ENCODE measurements around the gene MTRR. TPM values are rescaled to one million over a fixed set of nuclear protein-coding genes. Genes with fewer than 3 reads are reported as not detected.

Gene MTRR
- total RNA-seq, 2 donors from 2014 or later, result 15.8 to 23.9 TPM

DNA sequence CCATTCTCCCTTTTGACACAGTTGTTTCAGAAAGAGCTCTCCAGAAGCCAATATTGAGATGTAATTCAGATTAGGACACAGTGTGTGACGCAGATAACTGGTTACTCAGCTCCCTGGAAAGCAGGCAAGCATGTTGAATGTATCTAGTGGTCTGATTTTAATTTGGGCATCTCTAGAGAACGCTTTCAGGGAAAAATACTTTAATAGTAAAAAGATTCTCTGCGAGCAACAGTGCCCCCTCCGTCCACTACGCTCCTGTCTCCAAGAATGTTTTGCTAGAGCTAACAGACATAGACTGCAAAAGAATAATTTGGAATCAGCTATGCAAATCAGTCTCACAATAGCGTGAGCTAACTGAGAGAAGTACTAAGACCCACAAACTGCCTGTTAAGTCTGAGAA lies 41.3 kb upstream of the MTRR start:
- WGBS, 2 donors, result 81 to 82% methylated on average over 6 of the region's 6 CpGs
- DNase-seq, result no peak
- Histone ChIP-seq H3K27me3 (no peaks in the 10 kb centered on the region), H3K27ac (no peak overlapping the region), H3K4me3 (no peak overlapping the region), H3K36me3 (replicated peaks in 1 of 2; ENCODE audit: insufficient read depth in 1 of 2, low read depth in 2 of 2) (no peaks in the 10 kb centered on the region), H3K4me1 (no peaks in the 10 kb centered on the region), H3K9me3 (no peaks in the 10 kb centered on the region)
- TF ChIP-seq POLR2A (IDR thresholded peaks at IDR 0.05), result no peak
- TF ChIP-seq, protein P1, sequence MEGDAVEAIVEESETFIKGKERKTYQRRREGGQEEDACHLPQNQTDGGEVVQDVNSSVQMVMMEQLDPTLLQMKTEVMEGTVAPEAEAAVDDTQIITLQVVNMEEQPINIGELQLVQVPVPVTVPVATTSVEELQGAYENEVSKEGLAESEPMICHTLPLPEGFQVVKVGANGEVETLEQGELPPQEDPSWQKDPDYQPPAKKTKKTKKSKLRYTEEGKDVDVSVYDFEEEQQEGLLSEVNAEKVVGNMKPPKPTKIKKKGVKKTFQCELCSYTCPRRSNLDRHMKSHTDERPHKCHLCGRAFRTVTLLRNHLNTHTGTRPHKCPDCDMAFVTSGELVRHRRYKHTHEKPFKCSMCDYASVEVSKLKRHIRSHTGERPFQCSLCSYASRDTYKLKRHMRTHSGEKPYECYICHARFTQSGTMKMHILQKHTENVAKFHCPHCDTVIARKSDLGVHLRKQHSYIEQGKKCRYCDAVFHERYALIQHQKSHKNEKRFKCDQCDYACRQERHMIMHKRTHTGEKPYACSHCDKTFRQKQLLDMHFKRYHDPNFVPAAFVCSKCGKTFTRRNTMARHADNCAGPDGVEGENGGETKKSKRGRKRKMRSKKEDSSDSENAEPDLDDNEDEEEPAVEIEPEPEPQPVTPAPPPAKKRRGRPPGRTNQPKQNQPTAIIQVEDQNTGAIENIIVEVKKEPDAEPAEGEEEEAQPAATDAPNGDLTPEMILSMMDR (IDR thresholded peaks at IDR 0.05), result no peak
- intact Hi-C loops (cut with DNase I), result no loop called here
- no peak for ATAC-seq

DNA sequence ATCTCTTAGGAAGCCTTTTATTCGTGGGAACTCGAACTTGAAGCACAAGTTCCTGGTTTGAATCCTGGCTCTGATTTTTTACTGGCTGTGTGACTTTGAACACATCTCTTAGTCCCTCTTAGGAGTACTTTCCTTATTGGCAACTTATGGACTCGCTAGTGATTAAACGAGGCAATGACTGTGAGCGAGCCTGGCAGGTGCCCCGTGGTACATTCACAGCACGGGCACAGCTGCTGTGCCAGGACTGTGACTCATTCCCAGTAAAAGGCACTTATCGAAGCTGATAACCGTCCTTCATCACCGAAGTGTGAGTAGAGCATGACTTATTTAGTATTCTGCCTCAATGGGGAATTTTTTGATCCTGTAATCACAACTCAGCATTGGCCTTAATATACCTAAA lies 40.7 kb upstream of the MTRR start:
- ATAC-seq, result peak; percentile 63
- H3K4me3 ChIP-seq, result no peak overlapping the region
- no peaks in the 10 kb centered on the region for H3K4me1 ChIP-seq
- peak; percentile 41 to 77 (median 67) for DNase-seq
- 57 to 63% methylated on average over 10 of the region's 10 CpGs for WGBS, 2 donors
- intact Hi-C loops (cut with DNase I), result no loop called here
- no peak overlapping the region for H3K27ac ChIP-seq
- no peak for TF ChIP-seq POLR2A (IDR thresholded peaks at IDR 0.05)
- TF ChIP-seq, protein P1 (IDR thresholded peaks at IDR 0.05), result no peak
- no peaks in the 10 kb centered on the region for H3K9me3 ChIP-seq
- H3K27me3 ChIP-seq, result no peaks in the 10 kb centered on the region
- H3K36me3 ChIP-seq (replicated peaks in 1 of 2; ENCODE audit: insufficient read depth in 1 of 2, low read depth in 2 of 2), result no peaks in the 10 kb centered on the region

DNA sequence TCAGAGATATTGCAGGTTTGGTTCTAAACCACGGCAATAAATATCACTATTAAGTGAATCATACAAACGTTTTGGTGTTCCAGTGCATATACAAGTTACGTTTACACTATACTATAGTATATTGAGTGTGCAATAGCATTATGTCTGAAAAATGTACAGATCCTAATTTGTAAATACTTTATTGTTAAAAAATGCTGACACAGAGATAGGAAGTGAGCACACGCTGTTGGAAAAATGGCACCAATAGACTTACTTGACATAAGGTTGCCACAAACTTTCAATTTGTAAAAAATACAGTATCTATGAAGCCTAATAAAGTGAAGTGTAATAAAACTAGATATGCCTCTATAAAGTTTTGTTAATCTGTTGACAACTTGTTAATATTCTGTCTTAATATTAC lies 34.0 kb upstream of the MTRR start:
- intact Hi-C loops (cut with DNase I), result no loop called here
- H3K4me3 ChIP-seq, result no peak overlapping the region
- H3K27ac ChIP-seq, result no peak overlapping the region
- no peaks in the 10 kb centered on the region for H3K36me3 ChIP-seq (replicated peaks in 1 of 2; ENCODE audit: insufficient read depth in 1 of 2, low read depth in 2 of 2)
- no peak for DNase-seq
- no peaks in the 10 kb centered on the region for H3K4me1 ChIP-seq
- no peaks in the 10 kb centered on the region for H3K27me3 ChIP-seq
- no peak for ATAC-seq
- no peak for TF ChIP-seq POLR2A (IDR thresholded peaks at IDR 0.05)
- TF ChIP-seq, protein P1 (IDR thresholded peaks at IDR 0.05), result no peak
- H3K9me3 ChIP-seq, result no peaks in the 10 kb centered on the region
- 86% methylated on average over 4 of the region's 4 CpGs for WGBS, 2 donors

DNA sequence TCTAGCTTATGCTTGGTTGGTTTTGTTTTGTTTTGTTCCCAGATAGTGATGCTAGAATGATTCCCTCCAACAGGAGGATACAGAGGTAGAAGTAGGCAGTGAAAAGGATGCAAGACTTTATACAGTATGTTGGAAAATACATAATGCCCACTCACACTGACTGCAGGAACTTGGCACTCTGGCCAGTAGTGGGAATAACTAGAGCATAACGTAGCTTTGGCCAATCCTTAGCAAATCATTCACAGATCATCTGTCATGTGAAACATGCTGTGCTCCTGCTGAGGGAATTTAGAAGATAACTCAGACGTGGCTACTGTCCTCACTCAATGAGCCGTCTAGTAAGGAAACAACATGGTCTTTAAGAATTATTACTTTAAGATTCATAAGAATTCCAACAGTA lies 31.5 kb upstream of the MTRR start:
- no peaks in the 10 kb centered on the region for H3K9me3 ChIP-seq
- intact Hi-C loops (cut with DNase I), result no loop called here
- no peak for DNase-seq
- H3K27me3 ChIP-seq, result no peaks in the 10 kb centered on the region
- no peaks in the 10 kb centered on the region for H3K4me1 ChIP-seq
- peak; percentile 52 for ATAC-seq
- no peaks in the 10 kb centered on the region for H3K36me3 ChIP-seq (replicated peaks in 1 of 2; ENCODE audit: insufficient read depth in 1 of 2, low read depth in 2 of 2)
- no peak for TF ChIP-seq POLR2A (IDR thresholded peaks at IDR 0.05)
- TF ChIP-seq, protein P1 (IDR thresholded peaks at IDR 0.05), result no peak
- no peak overlapping the region for H3K4me3 ChIP-seq
- WGBS, 2 donors, result 30 to 48% methylated on average over 3 of the region's 3 CpGs
- H3K27ac ChIP-seq, result no peak overlapping the region

DNA sequence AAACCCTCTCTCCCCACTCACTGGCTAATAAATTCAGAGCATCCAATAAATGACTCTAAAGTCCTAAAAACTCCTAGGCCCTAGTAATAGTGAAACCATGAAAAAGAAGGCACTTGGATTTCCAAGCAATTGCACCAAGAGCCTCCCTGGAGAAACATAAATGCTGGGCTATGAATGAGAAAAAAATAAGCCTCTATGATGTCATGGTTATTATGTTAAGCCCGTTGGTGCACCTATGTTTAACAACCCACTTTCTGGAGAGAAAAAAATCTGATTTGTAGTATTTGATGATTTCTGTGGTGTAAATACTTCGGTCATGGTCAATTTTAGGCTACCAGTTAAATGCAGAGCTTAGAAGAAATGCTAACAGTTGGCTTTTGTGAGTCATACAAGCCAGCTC lies 26.4 kb upstream of the MTRR start:
- Histone ChIP-seq H3K27me3 (no peaks in the 10 kb centered on the region), H3K36me3 (replicated peaks in 1 of 2; ENCODE audit: insufficient read depth in 1 of 2, low read depth in 2 of 2) (no peaks in the 10 kb centered on the region), H3K27ac (no peak overlapping the region), H3K9me3 (no peaks in the 10 kb centered on the region), H3K4me3 (no peak overlapping the region), H3K4me1 (no peaks in the 10 kb centered on the region)
- DNase-seq, result no peak
- no peak for ATAC-seq
- intact Hi-C loops (cut with DNase I), result no loop called here
- TF ChIP-seq POLR2A (IDR thresholded peaks at IDR 0.05), result no peak
- WGBS, 2 donors, result 69 to 75% methylated on average over 2 of the region's 2 CpGs

Data from body of pancreas (tissue), 4 donors.